Measurements from ENCODE around the gene ABHD12.

DNA sequence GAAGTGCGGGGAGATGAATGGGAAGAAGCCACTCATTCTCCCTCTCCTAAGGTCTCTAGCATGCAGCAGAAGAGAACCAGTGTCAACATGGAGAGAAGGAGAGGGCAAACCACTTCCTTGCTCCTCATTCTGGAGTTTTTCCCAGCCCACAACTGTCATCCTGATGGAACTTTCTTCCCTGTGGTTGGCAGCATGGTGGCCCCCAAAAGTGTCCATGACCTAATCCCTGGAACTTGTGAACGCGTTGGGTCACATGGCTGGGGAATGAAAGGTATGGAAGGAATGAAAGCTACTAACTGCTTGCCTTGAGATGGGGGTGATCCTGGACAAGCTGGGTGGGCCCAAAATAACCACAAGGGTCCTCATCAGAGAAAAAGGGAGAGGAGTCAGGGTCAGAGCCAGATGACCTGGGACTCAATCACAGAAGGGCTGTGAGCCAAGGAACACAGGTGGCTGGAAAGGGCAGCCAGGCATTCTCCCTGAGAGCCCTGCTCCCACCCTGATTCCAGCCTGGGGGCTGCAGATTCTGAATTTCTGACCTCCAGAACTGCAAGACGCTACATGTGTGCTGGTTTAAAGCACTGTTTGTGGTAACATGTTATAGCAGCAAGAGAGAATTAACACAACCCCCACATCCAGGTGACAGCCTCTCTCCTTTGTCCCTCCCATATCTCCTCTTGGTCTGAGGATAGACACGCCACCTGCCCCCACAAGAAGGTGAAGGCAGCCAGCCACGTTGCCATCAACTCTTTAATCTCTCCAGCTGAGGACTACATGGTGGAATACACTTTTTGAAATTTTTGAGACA, 79.5 kb downstream of the ABHD12 start:
- TF ChIP-seq, protein P1, sequence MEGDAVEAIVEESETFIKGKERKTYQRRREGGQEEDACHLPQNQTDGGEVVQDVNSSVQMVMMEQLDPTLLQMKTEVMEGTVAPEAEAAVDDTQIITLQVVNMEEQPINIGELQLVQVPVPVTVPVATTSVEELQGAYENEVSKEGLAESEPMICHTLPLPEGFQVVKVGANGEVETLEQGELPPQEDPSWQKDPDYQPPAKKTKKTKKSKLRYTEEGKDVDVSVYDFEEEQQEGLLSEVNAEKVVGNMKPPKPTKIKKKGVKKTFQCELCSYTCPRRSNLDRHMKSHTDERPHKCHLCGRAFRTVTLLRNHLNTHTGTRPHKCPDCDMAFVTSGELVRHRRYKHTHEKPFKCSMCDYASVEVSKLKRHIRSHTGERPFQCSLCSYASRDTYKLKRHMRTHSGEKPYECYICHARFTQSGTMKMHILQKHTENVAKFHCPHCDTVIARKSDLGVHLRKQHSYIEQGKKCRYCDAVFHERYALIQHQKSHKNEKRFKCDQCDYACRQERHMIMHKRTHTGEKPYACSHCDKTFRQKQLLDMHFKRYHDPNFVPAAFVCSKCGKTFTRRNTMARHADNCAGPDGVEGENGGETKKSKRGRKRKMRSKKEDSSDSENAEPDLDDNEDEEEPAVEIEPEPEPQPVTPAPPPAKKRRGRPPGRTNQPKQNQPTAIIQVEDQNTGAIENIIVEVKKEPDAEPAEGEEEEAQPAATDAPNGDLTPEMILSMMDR (IDR thresholded peaks at IDR 0.05; ENCODE audit: insufficient read depth, low read length), result no peak
- no peak for TF ChIP-seq GABPA (IDR thresholded peaks at IDR 0.05; ENCODE audit: low read depth)
